GM18508 (cell line): ENCODE results near the gene RABEP2.

Experiments used
- ATAC-seq: cut with Tn5 transposase; IDR thresholded peaks from one replicate; pipeline ENCODE4 v1.9.1; 2021; ENCODE audit warnings: moderate number of reproducible peaks; ENCODE audit not compliant: insufficient read depth, unreplicated experiment

RABEP2 gene

DNA sequence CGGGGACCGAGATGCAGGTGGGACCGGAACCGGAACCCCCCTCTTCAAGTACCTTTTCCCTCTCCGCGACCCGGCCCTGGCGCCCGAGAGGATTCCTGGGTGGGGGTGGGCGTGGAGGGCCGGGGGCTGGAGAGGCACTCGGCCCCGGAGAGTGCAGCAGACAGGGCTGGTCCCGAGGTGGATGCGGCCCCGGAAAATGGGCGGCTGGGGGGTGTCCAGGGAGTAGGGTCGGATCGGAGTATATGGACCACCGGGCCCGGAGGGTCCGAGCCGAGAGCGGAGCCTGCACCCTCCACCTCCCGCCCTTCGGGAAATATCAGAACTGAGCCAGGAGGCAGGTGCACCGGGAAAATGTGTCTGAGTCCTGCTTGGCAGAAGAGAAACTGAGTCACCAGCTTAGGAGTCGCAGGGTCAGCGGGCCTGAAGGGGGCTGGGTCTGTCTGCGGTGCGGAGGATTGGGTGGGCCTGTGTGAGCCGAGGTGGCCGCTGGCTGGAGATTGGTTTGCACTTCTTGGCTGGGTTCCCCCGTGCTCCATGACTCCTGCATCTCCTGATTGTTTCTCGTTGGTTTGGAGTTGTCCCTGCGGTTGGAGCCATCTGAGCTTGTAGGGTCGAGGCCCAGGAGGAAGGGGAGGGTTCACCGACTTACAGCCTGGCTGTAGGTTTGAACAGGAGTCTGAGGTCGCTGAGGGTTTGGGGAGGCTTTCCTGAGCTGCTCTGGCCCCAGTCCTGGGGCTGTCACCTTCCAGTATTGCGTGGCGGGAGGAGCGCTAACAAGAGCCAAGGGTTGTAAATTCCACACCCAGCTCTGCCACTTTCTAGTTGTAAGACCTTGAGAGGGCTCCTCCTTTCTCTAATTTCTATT is 60.9 kb downstream of the RABEP2 start:
- ATAC-seq = no peak

DNA sequence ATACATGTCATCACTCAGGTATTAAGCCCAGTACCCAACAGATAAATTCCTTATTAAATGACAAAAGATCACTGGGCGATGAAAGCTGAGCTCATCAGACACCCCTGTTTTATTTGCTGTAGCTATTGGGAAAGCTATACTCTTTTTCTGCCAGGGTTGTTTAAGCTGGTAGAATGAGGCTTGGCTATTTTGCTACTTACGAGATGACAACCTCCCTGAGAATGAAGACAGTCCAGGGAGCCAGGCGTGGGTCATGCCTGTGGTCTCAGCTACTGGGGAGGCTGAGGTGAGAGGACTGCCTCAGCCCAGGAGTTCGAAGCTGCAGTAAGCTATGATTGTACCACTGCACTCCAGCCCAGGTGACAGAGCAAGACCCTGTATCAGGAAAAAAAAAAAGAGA is 65.7 kb downstream of the RABEP2 start:
- ATAC-seq = no peak

DNA sequence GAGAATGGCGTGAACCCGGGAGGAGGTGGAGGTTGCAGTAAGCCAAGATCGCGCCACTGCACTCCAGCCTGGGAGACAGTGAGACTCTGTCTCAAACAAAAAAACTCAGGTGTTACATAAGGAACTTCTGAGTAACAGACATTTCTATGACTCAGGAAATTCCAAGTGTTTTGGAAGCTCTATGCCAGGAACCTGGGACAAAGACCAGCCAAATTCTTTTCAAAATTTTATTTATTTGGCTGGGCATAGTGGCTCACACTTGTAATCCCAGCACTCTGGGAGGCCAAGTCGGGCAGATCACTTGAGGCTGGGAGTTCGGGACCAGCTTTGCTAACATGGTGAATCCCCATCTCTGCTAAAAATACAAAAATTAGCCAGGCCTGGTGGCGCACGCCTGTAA is 66.6 kb downstream of the RABEP2 start:
- ATAC-seq = no peak
